ENCODE data around the gene OR6B3.
"Not testable (repeated sequence)": the region's sequence is repeated elsewhere in the genome, so short reads cannot be mapped to it uniquely, and the experiment has no call there.

OR6B3 gene

GRCh38 chr2:240044096-240044495 lies 9.2 kb downstream of the OR6B3 start:
- H3K4me1 ChIP-seq (ENCODE audit: control insufficient read depth, insufficient read depth, low read length); H3K36me3 ChIP-seq (ENCODE audit: control insufficient read depth, insufficient read depth, low read length); H3K9ac ChIP-seq (ENCODE audit: low read length); H3K9me3 ChIP-seq (ENCODE audit: control insufficient read depth, insufficient read depth, low read depth, low read length); H3K27ac ChIP-seq (ENCODE audit: low read depth, low read length); H3K4me3 ChIP-seq (ENCODE audit: low read depth, low read length): not testable (repeated sequence)
- H3K27me3 ChIP-seq (ENCODE audit: control insufficient read depth, insufficient read depth, low read length), result peaks cover 51% of the 10 kb centered on the region

GRCh38 chr2:240043279-240043989 lies 9.9 kb downstream of the OR6B3 start:
- H3K9me3 ChIP-seq (ENCODE audit: control insufficient read depth, insufficient read depth, low read depth, low read length), result no peaks in the 10 kb centered on the region
- no peaks in the 10 kb centered on the region for H3K4me1 ChIP-seq (ENCODE audit: control insufficient read depth, insufficient read depth, low read length)
- no peak overlapping the region for H3K4me3 ChIP-seq (ENCODE audit: low read depth, low read length)
- peaks cover 50% of the 10 kb centered on the region for H3K27me3 ChIP-seq (ENCODE audit: control insufficient read depth, insufficient read depth, low read length)
- no peak overlapping the region for H3K27ac ChIP-seq (ENCODE audit: low read depth, low read length)
- no peaks in the 10 kb centered on the region for H3K36me3 ChIP-seq (ENCODE audit: control insufficient read depth, insufficient read depth, low read length)
- H3K9ac ChIP-seq (ENCODE audit: low read length), result no peak overlapping the region

GRCh38 chr2:240042740-240043139 lies 10.6 kb downstream of the OR6B3 start:
- Histone ChIP-seq H3K27ac (ENCODE audit: low read depth, low read length) (no peak overlapping the region), H3K4me1 (ENCODE audit: control insufficient read depth, insufficient read depth, low read length) (no peaks in the 10 kb centered on the region), H3K9ac (ENCODE audit: low read length) (no peak overlapping the region), H3K36me3 (ENCODE audit: control insufficient read depth, insufficient read depth, low read length) (no peaks in the 10 kb centered on the region), H3K4me3 (ENCODE audit: low read depth, low read length) (no peak overlapping the region), H3K27me3 (ENCODE audit: control insufficient read depth, insufficient read depth, low read length) (peaks cover 46% of the 10 kb centered on the region), H3K9me3 (ENCODE audit: control insufficient read depth, insufficient read depth, low read depth, low read length) (no peaks in the 10 kb centered on the region)

- no peak overlapping the region for H3K9ac ChIP-seq (ENCODE audit: low read length)
- no peaks in the 10 kb centered on the region for H3K4me1 ChIP-seq (ENCODE audit: control insufficient read depth, insufficient read depth, low read length)
- peaks cover 58% of the 10 kb centered on the region for H3K27me3 ChIP-seq (ENCODE audit: control insufficient read depth, insufficient read depth, low read length)
- no peak overlapping the region for H3K27ac ChIP-seq (ENCODE audit: low read depth, low read length)
- H3K9me3 ChIP-seq (ENCODE audit: control insufficient read depth, insufficient read depth, low read depth, low read length), result no peaks in the 10 kb centered on the region
- H3K4me3 ChIP-seq (ENCODE audit: low read depth, low read length), result no peak overlapping the region
- no peaks in the 10 kb centered on the region for H3K36me3 ChIP-seq (ENCODE audit: control insufficient read depth, insufficient read depth, low read length)
Observed at GRCh38 chr2:240041363-240041762, 12.0 kb downstream of the OR6B3 start.

- Histone ChIP-seq H3K9ac (ENCODE audit: low read length) (no peak overlapping the region), H3K9me3 (ENCODE audit: control insufficient read depth, insufficient read depth, low read depth, low read length) (no peaks in the 10 kb centered on the region), H3K36me3 (ENCODE audit: control insufficient read depth, insufficient read depth, low read length) (no peaks in the 10 kb centered on the region), H3K4me3 (ENCODE audit: low read depth, low read length) (no peak overlapping the region), H3K27ac (ENCODE audit: low read depth, low read length) (no peak overlapping the region), H3K4me1 (ENCODE audit: control insufficient read depth, insufficient read depth, low read length) (no peaks in the 10 kb centered on the region; the same call in 1 of the 2 replicates), H3K27me3 (ENCODE audit: control insufficient read depth, insufficient read depth, low read length) (peaks cover 66% of the 10 kb centered on the region)
Observed at GRCh38 chr2:240037358-240037757, 16.0 kb downstream of the OR6B3 start.

- H3K9me3 ChIP-seq (ENCODE audit: control insufficient read depth, insufficient read depth, low read depth, low read length), result no peaks in the 10 kb centered on the region
- H3K36me3 ChIP-seq (ENCODE audit: control insufficient read depth, insufficient read depth, low read length), result no peaks in the 10 kb centered on the region
- H3K4me3 ChIP-seq (ENCODE audit: low read depth, low read length), result no peak overlapping the region
- H3K27ac ChIP-seq (ENCODE audit: low read depth, low read length), result no peak overlapping the region
- H3K4me1 ChIP-seq (ENCODE audit: control insufficient read depth, insufficient read depth, low read length), result no peaks in the 10 kb centered on the region; the same call in 1 of the 2 replicates
- peaks cover 66% of the 10 kb centered on the region for H3K27me3 ChIP-seq (ENCODE audit: control insufficient read depth, insufficient read depth, low read length)
- H3K9ac ChIP-seq (ENCODE audit: low read length), result no peak overlapping the region
Observed at GRCh38 chr2:240033330-240033678, 20.0 kb downstream of the OR6B3 start.

GRCh38 chr2:240032406-240033329 lies 20.7 kb downstream of the OR6B3 start:
- Histone ChIP-seq H3K9ac (ENCODE audit: low read length) (no peak overlapping the region), H3K27me3 (ENCODE audit: control insufficient read depth, insufficient read depth, low read length) (peaks cover 63% of the 10 kb centered on the region), H3K36me3 (ENCODE audit: control insufficient read depth, insufficient read depth, low read length) (no peaks in the 10 kb centered on the region), H3K27ac (ENCODE audit: low read depth, low read length) (no peak overlapping the region), H3K9me3 (ENCODE audit: control insufficient read depth, insufficient read depth, low read depth, low read length) (no peaks in the 10 kb centered on the region), H3K4me1 (ENCODE audit: control insufficient read depth, insufficient read depth, low read length) (no peaks in the 10 kb centered on the region; the same call in 1 of the 2 replicates), H3K4me3 (ENCODE audit: low read depth, low read length) (no peak overlapping the region)

- H3K27ac ChIP-seq (ENCODE audit: low read depth, low read length), result no peak within 1 kb of the TSS
- H3K4me3 ChIP-seq (ENCODE audit: low read depth, low read length), result no peak within 1 kb of the TSS
- H3K9me3 ChIP-seq (ENCODE audit: control insufficient read depth, insufficient read depth, low read depth, low read length), result no peaks in the 10 kb centered on the region
- no peaks in the 10 kb centered on the region for H3K36me3 ChIP-seq (ENCODE audit: control insufficient read depth, insufficient read depth, low read length)
- no peak within 1 kb of the TSS for H3K9ac ChIP-seq (ENCODE audit: low read length)
- peaks cover 49% of the 10 kb centered on the region for H3K27me3 ChIP-seq (ENCODE audit: control insufficient read depth, insufficient read depth, low read length)
- H3K4me1 ChIP-seq (ENCODE audit: control insufficient read depth, insufficient read depth, low read length), result no peaks in the 10 kb centered on the region; the same call in 1 of the 2 replicates
Observed at GRCh38 chr2:240030379-240031094, 22.8 kb downstream of the OR6B3 start, which contains the start of gene OR6B2. Gene OR6B2, minus strand, starts transcription at chr2:240030429. Its CDS starts 0 bp downstream, at chr2:240030429.

- Histone ChIP-seq H3K9ac (ENCODE audit: low read length) (peak overlapping the region; percentile 79), H3K36me3 (ENCODE audit: control insufficient read depth, insufficient read depth, low read length) (peaks cover 16% of the 10 kb centered on the region), H3K4me1 (ENCODE audit: control insufficient read depth, insufficient read depth, low read length) (peaks cover 5% of the 10 kb centered on the region; the same call in 1 of the 2 replicates), H3K9me3 (ENCODE audit: control insufficient read depth, insufficient read depth, low read depth, low read length) (no peaks in the 10 kb centered on the region), H3K27ac (ENCODE audit: low read depth, low read length) (no peak overlapping the region), H3K4me3 (ENCODE audit: low read depth, low read length) (peak overlapping the region; percentile 95), H3K27me3 (ENCODE audit: control insufficient read depth, insufficient read depth, low read length) (peaks cover 2% of the 10 kb centered on the region)
Observed at GRCh38 chr2:240024766-240025165, 28.6 kb downstream of the OR6B3 start.

- H3K36me3 ChIP-seq (ENCODE audit: control insufficient read depth, insufficient read depth, low read length), result peaks cover 23% of the 10 kb centered on the region
- no peak overlapping the region for H3K27ac ChIP-seq (ENCODE audit: low read depth, low read length)
- no peaks in the 10 kb centered on the region for H3K9me3 ChIP-seq (ENCODE audit: control insufficient read depth, insufficient read depth, low read depth, low read length)
- H3K27me3 ChIP-seq (ENCODE audit: control insufficient read depth, insufficient read depth, low read length), result peaks cover 2% of the 10 kb centered on the region
- H3K9ac ChIP-seq (ENCODE audit: low read length), result no peak overlapping the region
- peak overlapping the region; percentile 95 for H3K4me3 ChIP-seq (ENCODE audit: low read depth, low read length)
- peaks cover 5% of the 10 kb centered on the region; the same call in 1 of the 2 replicates for H3K4me1 ChIP-seq (ENCODE audit: control insufficient read depth, insufficient read depth, low read length)
Observed at GRCh38 chr2:240023792-240024191, 29.5 kb downstream of the OR6B3 start.

Data from HUES6 (cell line).